SK-N-SH treated with all-trans-retinoic acid at 6 μM for 48 hours (cell line): ENCODE measurements around the gene ARFIP1.

Experiments used
- CSRNP3 ChIP-seq: fragments of 250-450 bp; sonication (Bioruptor Pico); IDR thresholded peaks from 2 replicates; pipeline ENCODE4 v1.5.1; 2021; ENCODE audit warnings: mild to moderate bottlenecking, moderate library complexity
- PPARA ChIP-seq: fragments of 250-450 bp; sonication (Bioruptor Pico); IDR thresholded peaks from 2 replicates; pipeline ENCODE4 v1.5.0; 2020; ENCODE audit warnings: mild to moderate bottlenecking, borderline replicate concordance
- SNAI2 ChIP-seq: fragments of 250-450 bp; sonication (Bioruptor Pico); IDR thresholded peaks from 2 replicates; pipeline ENCODE4 v1.5.0; 2020; ENCODE audit warnings: mild to moderate bottlenecking, moderate library complexity
- ZFP3 ChIP-seq: fragments of 250-450 bp; sonication (Bioruptor Pico); IDR thresholded peaks from 2 replicates; pipeline ENCODE4 v1.5.0; 2020; ENCODE audit warnings: mild to moderate bottlenecking, moderate library complexity
- TF ChIP-seq, protein P1 (sequence below): fragments of 250-450 bp; sonication (Bioruptor Pico); IDR thresholded peaks from 2 replicates; pipeline ENCODE4 v1.5.0; 2020; ENCODE audit warnings: mild to moderate bottlenecking, moderate library complexity

DNA sequence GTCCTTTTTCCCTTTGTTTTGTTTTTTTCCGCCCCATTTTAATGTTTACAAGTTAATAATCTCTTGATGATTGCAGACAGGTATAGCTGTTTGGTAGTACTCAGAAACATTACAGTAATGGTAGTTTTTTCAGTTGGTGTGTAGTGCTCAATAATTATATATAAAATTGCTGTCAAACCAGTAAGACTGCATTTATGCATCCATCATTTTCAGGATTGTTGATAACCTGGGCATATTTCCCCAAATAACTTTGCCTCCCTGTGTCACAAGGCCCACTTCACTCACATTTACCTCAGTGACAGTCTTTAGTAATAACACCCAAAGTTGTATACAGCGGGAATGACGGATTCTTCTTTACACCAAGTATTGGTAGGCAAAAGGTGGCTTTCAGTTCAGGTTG lies 16.1 kb downstream of the ARFIP1 start:
- no peak for TF ChIP-seq ZFP3 (CRISPR knock-in tag)
- no peak for TF ChIP-seq PPARA (CRISPR knock-in tag)
- no peak for TF ChIP-seq SNAI2 (CRISPR knock-in tag)
- TF ChIP-seq, protein P1, sequence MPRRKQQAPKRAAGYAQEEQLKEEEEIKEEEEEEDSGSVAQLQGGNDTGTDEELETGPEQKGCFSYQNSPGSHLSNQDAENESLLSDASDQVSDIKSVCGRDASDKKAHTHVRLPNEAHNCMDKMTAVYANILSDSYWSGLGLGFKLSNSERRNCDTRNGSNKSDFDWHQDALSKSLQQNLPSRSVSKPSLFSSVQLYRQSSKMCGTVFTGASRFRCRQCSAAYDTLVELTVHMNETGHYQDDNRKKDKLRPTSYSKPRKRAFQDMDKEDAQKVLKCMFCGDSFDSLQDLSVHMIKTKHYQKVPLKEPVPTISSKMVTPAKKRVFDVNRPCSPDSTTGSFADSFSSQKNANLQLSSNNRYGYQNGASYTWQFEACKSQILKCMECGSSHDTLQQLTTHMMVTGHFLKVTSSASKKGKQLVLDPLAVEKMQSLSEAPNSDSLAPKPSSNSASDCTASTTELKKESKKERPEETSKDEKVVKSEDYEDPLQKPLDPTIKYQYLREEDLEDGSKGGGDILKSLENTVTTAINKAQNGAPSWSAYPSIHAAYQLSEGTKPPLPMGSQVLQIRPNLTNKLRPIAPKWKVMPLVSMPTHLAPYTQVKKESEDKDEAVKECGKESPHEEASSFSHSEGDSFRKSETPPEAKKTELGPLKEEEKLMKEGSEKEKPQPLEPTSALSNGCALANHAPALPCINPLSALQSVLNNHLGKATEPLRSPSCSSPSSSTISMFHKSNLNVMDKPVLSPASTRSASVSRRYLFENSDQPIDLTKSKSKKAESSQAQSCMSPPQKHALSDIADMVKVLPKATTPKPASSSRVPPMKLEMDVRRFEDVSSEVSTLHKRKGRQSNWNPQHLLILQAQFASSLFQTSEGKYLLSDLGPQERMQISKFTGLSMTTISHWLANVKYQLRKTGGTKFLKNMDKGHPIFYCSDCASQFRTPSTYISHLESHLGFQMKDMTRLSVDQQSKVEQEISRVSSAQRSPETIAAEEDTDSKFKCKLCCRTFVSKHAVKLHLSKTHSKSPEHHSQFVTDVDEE = no peak
- no peak for TF ChIP-seq CSRNP3 (CRISPR knock-in tag)
